ENCODE data around the gene DNAJC3. TPM values are rescaled to one million over a fixed set of nuclear protein-coding genes. Genes with fewer than 3 reads are reported as not detected.

Gene DNAJC3, protein sequence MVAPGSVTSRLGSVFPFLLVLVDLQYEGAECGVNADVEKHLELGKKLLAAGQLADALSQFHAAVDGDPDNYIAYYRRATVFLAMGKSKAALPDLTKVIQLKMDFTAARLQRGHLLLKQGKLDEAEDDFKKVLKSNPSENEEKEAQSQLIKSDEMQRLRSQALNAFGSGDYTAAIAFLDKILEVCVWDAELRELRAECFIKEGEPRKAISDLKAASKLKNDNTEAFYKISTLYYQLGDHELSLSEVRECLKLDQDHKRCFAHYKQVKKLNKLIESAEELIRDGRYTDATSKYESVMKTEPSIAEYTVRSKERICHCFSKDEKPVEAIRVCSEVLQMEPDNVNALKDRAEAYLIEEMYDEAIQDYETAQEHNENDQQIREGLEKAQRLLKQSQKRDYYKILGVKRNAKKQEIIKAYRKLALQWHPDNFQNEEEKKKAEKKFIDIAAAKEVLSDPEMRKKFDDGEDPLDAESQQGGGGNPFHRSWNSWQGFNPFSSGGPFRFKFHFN
- total RNA-seq (65.9 TPM), polyA plus RNA-seq (ENCODE audit: insufficient read depth, low read depth, low replicate concordance) (20.1 TPM)
- long read RNA-seq, donor 1, full-length matches to known transcripts: 3 of 3 reads
- long read RNA-seq, donor 1, partial matches to known transcripts: 0 of 3 reads
- long read RNA-seq, donor 1, other reads (novel, unspliced or antisense): 0 of 3 reads
- long read RNA-seq, donor 2, full-length matches to known transcripts: 6 of 6 reads
- long read RNA-seq, donor 2, partial matches to known transcripts: 0 of 6 reads
- long read RNA-seq, donor 2, other reads (novel, unspliced or antisense): 0 of 6 reads
- long read RNA-seq, donor 3, full-length matches to known transcripts: 2 of 2 reads
- long read RNA-seq, donor 3, partial matches to known transcripts: 0 of 2 reads
- long read RNA-seq, donor 3, other reads (novel, unspliced or antisense): 0 of 2 reads
- long read RNA-seq, donor 4, full-length matches to known transcripts: 2 of 35 reads
- long read RNA-seq, donor 4, partial matches to known transcripts: 33 of 35 reads
- long read RNA-seq, donor 4, other reads (novel, unspliced or antisense): 0 of 35 reads
- long read RNA-seq, donor 5, full-length matches to known transcripts: 1 of 1 reads
- long read RNA-seq, donor 5, partial matches to known transcripts: 0 of 1 reads
- long read RNA-seq, donor 5, other reads (novel, unspliced or antisense): 0 of 1 reads
- long read RNA-seq, donor 6: 0 reads
- long read RNA-seq, donor 7, full-length matches to known transcripts: 24 of 81 reads
- long read RNA-seq, donor 7, partial matches to known transcripts: 21 of 81 reads
- long read RNA-seq, donor 7, other reads (novel, unspliced or antisense): 36 of 81 reads
- long read RNA-seq, donor 8, full-length matches to known transcripts: 3 of 3 reads
- long read RNA-seq, donor 8, partial matches to known transcripts: 0 of 3 reads
- long read RNA-seq, donor 8, other reads (novel, unspliced or antisense): 0 of 3 reads
- long read RNA-seq, donor 9, full-length matches to known transcripts: 3 of 3 reads
- long read RNA-seq, donor 9, partial matches to known transcripts: 0 of 3 reads
- long read RNA-seq, donor 9, other reads (novel, unspliced or antisense): 0 of 3 reads
- long read RNA-seq, donor 10, full-length matches to known transcripts: 4 of 77 reads
- long read RNA-seq, donor 10, partial matches to known transcripts: 73 of 77 reads
- long read RNA-seq, donor 10, other reads (novel, unspliced or antisense): 0 of 77 reads

DNA sequence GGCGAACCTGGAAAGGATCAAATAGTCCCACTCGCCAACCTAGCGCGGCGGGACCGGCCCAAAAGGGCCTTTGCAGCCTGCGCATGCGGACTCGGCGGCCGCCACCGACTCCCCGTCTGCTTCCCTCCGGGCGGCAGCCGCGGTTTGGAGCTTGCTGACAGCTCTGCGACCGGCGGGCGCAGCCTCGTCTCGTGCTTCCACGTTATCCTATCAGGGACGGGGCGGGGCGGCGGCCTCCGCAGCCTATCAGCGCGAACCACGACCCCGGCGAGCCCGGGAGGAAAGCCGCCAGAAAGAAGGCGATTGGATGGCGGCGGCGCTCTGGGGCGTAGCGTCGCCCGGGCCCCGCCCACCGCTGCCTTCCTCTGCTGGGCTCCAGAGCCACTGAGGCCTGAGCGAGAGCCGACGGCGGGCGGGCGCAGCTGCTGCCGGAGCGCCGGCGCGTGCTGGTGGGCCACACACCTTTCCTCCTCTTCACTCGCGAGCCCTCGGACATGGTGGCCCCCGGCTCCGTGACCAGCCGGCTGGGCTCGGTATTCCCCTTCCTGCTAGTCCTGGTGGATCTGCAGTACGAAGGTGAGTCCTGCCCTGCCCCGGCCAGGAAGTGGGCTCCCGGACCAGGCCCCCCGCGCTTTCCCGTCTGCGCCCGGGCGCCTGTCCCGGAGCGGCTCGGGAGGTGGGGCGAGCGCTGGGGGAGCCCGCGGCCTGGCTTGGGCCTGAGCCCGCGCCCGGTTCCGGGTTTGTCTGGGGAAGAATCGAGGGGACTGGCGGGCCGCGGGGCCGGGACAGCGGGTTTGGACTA, at the start of gene DNAJC3:
Gene DNAJC3 (plus strand): TSS at position 378 of the 802 bp plus-strand sequence. CDS start 117 bp downstream, at position 495.
- Histone ChIP-seq H3K27me3 (ENCODE audit: control insufficient read depth, insufficient read depth, low read length) (no peaks in the 10 kb centered on the region), H3K9me3 (ENCODE audit: control insufficient read depth in 2 of 3, insufficient read depth in 1 of 3, low read length in 3 of 3) (peaks cover 0 to 5% (median 0%) of the 10 kb centered on the region in 3 donors), H3K4me3 (ENCODE audit: low read length in 3 of 3) (peak within 1 kb of the TSS; percentile 86 to 96 (median 94)), H3K4me1 (ENCODE audit: control insufficient read depth in 2 of 3, insufficient read depth in 2 of 3, low read depth in 1 of 3, low read length in 3 of 3) (peaks cover 0 to 14% (median 2%) of the 10 kb centered on the region in 3 donors), H3K27ac (ENCODE audit: low read depth in 2 of 2, low read length in 2 of 2) (peak within 1 kb of the TSS; percentile 92 to 94), H3K36me3 (ENCODE audit: control insufficient read depth in 2 of 3, insufficient read depth in 3 of 3, low read length in 3 of 3) (peaks cover 0 to 1% (median 0%) of the 10 kb centered on the region in 3 donors), H3K9ac (ENCODE audit: low read length in 3 of 3) (peak within 1 kb of the TSS; percentile 90 to 93 (median 91))
- FAIRE-seq: peak; percentile 69
- intact Hi-C loops (cut with DNase I): no loop called here
- peak; percentile 98 to 100 (median 99) for DNase-seq
- TF ChIP-seq, protein P1, sequence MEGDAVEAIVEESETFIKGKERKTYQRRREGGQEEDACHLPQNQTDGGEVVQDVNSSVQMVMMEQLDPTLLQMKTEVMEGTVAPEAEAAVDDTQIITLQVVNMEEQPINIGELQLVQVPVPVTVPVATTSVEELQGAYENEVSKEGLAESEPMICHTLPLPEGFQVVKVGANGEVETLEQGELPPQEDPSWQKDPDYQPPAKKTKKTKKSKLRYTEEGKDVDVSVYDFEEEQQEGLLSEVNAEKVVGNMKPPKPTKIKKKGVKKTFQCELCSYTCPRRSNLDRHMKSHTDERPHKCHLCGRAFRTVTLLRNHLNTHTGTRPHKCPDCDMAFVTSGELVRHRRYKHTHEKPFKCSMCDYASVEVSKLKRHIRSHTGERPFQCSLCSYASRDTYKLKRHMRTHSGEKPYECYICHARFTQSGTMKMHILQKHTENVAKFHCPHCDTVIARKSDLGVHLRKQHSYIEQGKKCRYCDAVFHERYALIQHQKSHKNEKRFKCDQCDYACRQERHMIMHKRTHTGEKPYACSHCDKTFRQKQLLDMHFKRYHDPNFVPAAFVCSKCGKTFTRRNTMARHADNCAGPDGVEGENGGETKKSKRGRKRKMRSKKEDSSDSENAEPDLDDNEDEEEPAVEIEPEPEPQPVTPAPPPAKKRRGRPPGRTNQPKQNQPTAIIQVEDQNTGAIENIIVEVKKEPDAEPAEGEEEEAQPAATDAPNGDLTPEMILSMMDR (IDR thresholded peaks at IDR 0.05; ENCODE audit: borderline replicate concordance, extremely low read depth, insufficient read depth): no peak

DNA sequence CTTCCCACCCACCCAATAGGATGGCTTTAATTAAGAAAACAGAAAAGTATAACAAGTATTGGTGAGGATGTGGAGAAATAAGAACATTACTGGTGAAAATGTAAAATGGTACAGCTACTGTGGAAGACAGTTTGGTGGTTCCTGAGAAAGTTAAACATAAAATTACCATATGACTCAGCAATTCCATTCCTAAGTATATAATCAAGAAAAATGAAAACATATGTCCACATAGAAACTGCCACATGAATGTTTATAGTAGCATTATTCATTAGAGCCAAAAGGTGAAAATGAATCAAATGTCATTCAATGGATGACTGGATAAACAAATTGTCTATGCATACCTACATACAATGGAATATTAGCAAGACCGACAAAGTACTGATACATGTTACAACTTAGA, 49.3 kb upstream of the DNAJC3 start:
- TF ChIP-seq, protein P1 (IDR thresholded peaks at IDR 0.05; ENCODE audit: borderline replicate concordance, extremely low read depth, insufficient read depth): no peak
- DNase-seq (no peak), FAIRE-seq (no peak)
- Histone ChIP-seq H3K9ac (ENCODE audit: low read length in 3 of 3) (no peak overlapping the region), H3K27me3 (ENCODE audit: control insufficient read depth, insufficient read depth, low read length) (no peaks in the 10 kb centered on the region), H3K36me3 (ENCODE audit: control insufficient read depth in 2 of 3, insufficient read depth in 3 of 3, low read length in 3 of 3) (peaks cover 7 to 39% (median 12%) of the 10 kb centered on the region in 3 donors), H3K4me3 (ENCODE audit: low read length in 3 of 3) (no peak overlapping the region), H3K4me1 (ENCODE audit: control insufficient read depth in 2 of 3, insufficient read depth in 2 of 3, low read depth in 1 of 3, low read length in 3 of 3) (no peaks in the 10 kb centered on the region), H3K9me3 (ENCODE audit: control insufficient read depth in 2 of 3, insufficient read depth in 1 of 3, low read length in 3 of 3) (peaks cover 0 to 6% (median 0%) of the 10 kb centered on the region in 3 donors), H3K27ac (ENCODE audit: low read depth in 2 of 2, low read length in 2 of 2) (no peak overlapping the region)
- intact Hi-C loops (cut with DNase I): no loop called here

Data from kidney (tissue), 22 donors.